Measurements from ENCODE around the gene COX7A2L. TPM values are rescaled to one million over a fixed set of nuclear protein-coding genes. Genes with fewer than 3 reads are reported as not detected.
A peak's percentile ranks its signal among the peaks of the same experiment; 100 is the strongest.

The COX7A2L gene
- total RNA-seq, 1 experiment from 2014 or later = 144 TPM

DNA sequence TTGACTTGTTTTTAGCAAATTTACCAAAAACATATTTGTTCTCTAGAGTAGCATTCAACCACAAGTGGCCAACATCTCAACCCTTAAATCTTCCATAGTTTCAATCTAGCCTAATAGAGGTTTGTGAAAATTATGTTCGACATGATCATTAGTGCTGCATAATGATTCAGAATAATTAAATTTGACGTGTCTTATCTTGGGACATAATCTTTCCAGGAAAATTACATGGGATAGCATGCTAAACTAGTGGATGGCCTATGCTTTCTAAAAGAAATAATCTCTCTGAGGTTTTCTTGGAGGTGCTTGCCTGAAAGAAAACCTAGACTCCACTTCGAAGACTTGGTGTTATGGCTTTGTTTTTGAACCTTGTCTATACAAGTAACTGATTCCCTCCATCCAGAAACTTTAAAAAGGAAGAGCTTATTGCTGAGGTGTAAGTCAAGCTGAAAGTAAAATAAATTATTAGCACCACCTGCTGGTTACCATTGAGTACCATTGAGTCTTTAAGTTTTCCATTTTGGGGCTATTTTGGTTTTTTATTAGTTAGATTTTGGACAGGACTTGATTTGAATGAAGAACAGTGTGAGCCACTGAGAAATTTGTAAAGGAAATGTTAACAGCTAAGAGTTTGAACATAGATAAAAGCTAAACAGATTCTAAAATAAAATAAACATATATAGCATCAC is 32.7 kb downstream of the COX7A2L start:
- H3K27me3 ChIP-seq (ENCODE audit: insufficient read depth, low read depth) = no peaks in the 10 kb centered on the region
- ChIA-PET POLR2A (ENCODE audit: unreplicated experiment) (no interaction called here), CTCF (interaction anchor here (0.6 to 1.3 kb wide), 4 partner anchors 241 to 474 kb away, joined by 3 to 4 read pairs (median 4); no protein-coding TSS in a partner anchor)
- H3K79me2 ChIP-seq (ENCODE audit: low read depth) = no peaks in the 10 kb centered on the region
- DNase-seq = no peak
- no peak overlapping the region for H3K4me3 ChIP-seq
- intact Hi-C loops (cut with micrococcal nuclease; ENCODE audit: unreplicated experiment) = loop anchor here (1.0 to 5.0 kb wide), 3 partner anchors 131 to 486 kb away; no protein-coding TSS in a partner anchor
- H3F3A ChIP-seq (ENCODE audit: insufficient read depth, low read depth) = peaks cover 25% of the 10 kb centered on the region
- no TSS peak for BruUV-seq (replicated peaks)
- H3K9me3 ChIP-seq (ENCODE audit: insufficient read depth, low read depth) = no peaks in the 10 kb centered on the region
- no peak overlapping the region for H3K27ac ChIP-seq
- TF ChIP-seq, protein P1, sequence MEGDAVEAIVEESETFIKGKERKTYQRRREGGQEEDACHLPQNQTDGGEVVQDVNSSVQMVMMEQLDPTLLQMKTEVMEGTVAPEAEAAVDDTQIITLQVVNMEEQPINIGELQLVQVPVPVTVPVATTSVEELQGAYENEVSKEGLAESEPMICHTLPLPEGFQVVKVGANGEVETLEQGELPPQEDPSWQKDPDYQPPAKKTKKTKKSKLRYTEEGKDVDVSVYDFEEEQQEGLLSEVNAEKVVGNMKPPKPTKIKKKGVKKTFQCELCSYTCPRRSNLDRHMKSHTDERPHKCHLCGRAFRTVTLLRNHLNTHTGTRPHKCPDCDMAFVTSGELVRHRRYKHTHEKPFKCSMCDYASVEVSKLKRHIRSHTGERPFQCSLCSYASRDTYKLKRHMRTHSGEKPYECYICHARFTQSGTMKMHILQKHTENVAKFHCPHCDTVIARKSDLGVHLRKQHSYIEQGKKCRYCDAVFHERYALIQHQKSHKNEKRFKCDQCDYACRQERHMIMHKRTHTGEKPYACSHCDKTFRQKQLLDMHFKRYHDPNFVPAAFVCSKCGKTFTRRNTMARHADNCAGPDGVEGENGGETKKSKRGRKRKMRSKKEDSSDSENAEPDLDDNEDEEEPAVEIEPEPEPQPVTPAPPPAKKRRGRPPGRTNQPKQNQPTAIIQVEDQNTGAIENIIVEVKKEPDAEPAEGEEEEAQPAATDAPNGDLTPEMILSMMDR (conservative IDR thresholded peaks at IDR 0.05) = peak; percentile 85
- TF ChIP-seq EZH2 (IDR thresholded peaks at IDR 0.05; ENCODE audit: low read depth) = no peak
- H3K36me3 ChIP-seq (ENCODE audit: low read depth) = peaks cover 35% of the 10 kb centered on the region
- H3K4me1 ChIP-seq (replicated peaks; ENCODE audit: insufficient read depth) = no peaks in the 10 kb centered on the region
- no peaks in the 10 kb centered on the region for H3K9me2 ChIP-seq (ENCODE audit: insufficient read depth)
- no peaks in the 10 kb centered on the region; the same call in 1 of the 2 replicates for H4K20me1 ChIP-seq (ENCODE audit: insufficient read depth)
- no peak overlapping the region for H3K4me2 ChIP-seq
- H2AFZ ChIP-seq = no peak overlapping the region

DNA sequence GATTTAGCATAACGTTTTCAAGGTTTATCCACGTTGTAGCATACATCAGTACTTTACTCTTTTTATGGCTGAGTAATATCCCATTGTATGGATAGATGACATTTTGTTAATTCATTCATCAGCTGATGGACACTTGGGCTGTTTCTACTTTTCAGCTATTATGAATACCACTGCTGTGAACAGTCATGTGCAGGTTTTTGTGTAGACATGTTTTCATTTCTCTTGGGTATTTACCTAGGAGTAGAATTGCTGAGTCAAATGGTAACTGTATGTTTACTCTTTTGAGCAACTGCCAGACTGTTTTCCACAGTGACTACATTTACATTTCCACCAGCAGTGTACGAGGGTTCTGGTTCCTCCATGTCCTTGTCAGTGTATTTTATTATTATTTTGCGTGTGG is 33.9 kb downstream of the COX7A2L start:
- H3K4me2 ChIP-seq = no peak overlapping the region
- peaks cover 23% of the 10 kb centered on the region for H3K36me3 ChIP-seq (ENCODE audit: low read depth)
- CTCF ChIA-PET = no interaction called here
- BruUV-seq (replicated peaks) = no TSS peak
- intact Hi-C loops (cut with micrococcal nuclease; ENCODE audit: unreplicated experiment) = loop anchor here (5.0 kb wide), 2 partner anchors 130 to 485 kb away; no protein-coding TSS in a partner anchor
- no peaks in the 10 kb centered on the region for H3K9me3 ChIP-seq (ENCODE audit: insufficient read depth, low read depth)
- no peak overlapping the region for H2AFZ ChIP-seq
- no peaks in the 10 kb centered on the region for H3K9me2 ChIP-seq (ENCODE audit: insufficient read depth)
- H3K4me3 ChIP-seq = no peak overlapping the region
- H3K27me3 ChIP-seq (ENCODE audit: insufficient read depth, low read depth) = no peaks in the 10 kb centered on the region
- H3K27ac ChIP-seq = no peak overlapping the region
- no peak for DNase-seq
- no peaks in the 10 kb centered on the region; the same call in 1 of the 2 replicates for H4K20me1 ChIP-seq (ENCODE audit: insufficient read depth)
- no peaks in the 10 kb centered on the region for H3K79me2 ChIP-seq (ENCODE audit: low read depth)
- H3K4me1 ChIP-seq (replicated peaks; ENCODE audit: insufficient read depth) = no peaks in the 10 kb centered on the region
- TF ChIP-seq, protein P1 (conservative IDR thresholded peaks at IDR 0.05) = no peak
- no peak for TF ChIP-seq EZH2 (IDR thresholded peaks at IDR 0.05; ENCODE audit: low read depth)
- peaks cover 25% of the 10 kb centered on the region for H3F3A ChIP-seq (ENCODE audit: insufficient read depth, low read depth)
- POLR2A ChIA-PET (ENCODE audit: unreplicated experiment) = no interaction called here

GRCh38 chr2:42325609-42326008 is 35.4 kb downstream of the COX7A2L start:
- DNase-seq = no peak
- Histone ChIP-seq H3F3A (ENCODE audit: insufficient read depth, low read depth) (peaks cover 19% of the 10 kb centered on the region), H3K9me2 (ENCODE audit: insufficient read depth) (no peaks in the 10 kb centered on the region), H3K79me2 (ENCODE audit: low read depth) (no peaks in the 10 kb centered on the region), H3K4me1 (replicated peaks; ENCODE audit: insufficient read depth) (no peaks in the 10 kb centered on the region), H2AFZ (no peak overlapping the region), H3K4me3 (no peak overlapping the region), H3K9me3 (ENCODE audit: insufficient read depth, low read depth) (no peaks in the 10 kb centered on the region), H4K20me1 (ENCODE audit: insufficient read depth) (no peaks in the 10 kb centered on the region), H3K27me3 (ENCODE audit: insufficient read depth, low read depth) (no peaks in the 10 kb centered on the region), H3K27ac (no peak overlapping the region), H3K36me3 (ENCODE audit: low read depth) (peaks cover 13% of the 10 kb centered on the region), H3K4me2 (no peak overlapping the region)
- BruUV-seq (replicated peaks) = no TSS peak
- CTCF ChIA-PET = no interaction called here
- POLR2A ChIA-PET (ENCODE audit: unreplicated experiment) = no interaction called here
- intact Hi-C loops (cut with micrococcal nuclease; ENCODE audit: unreplicated experiment) = loop anchor here (5.0 kb wide), 2 partner anchors 128 to 483 kb away; no protein-coding TSS in a partner anchor
- TF ChIP-seq, protein P1 (conservative IDR thresholded peaks at IDR 0.05) = no peak
- TF ChIP-seq EZH2 (IDR thresholded peaks at IDR 0.05; ENCODE audit: low read depth) = no peak
